K562 (cell line): ENCODE measurements around the gene RPLP2. TPM values are rescaled to one million over a fixed set of nuclear protein-coding genes. Genes with fewer than 3 reads are reported as not detected.
A peak's percentile ranks its signal among the peaks of the same experiment; 100 is the strongest.

Source experiments
- ATAC-seq: fragments of 200-7000 bp; cut with Tn5 transposase; 3 replicates; pipeline ENCODE4 v1.9.1; 2020; ENCODE audit warnings: moderate library complexity
- BruUV-seq: library from RNA; stranded (reverse); fragments of 400-500 nt; replicated peaks from 2 replicates; lab custom pipeline; 2021; lab: Mats Ljungman, UMichigan
- CTCF ChIA-PET: fragments of 300-600 bp; formaldehyde crosslinking; extraction: SDS; loops from one replicate; lab custom pipeline; 2021; ENCODE audit warnings: low intra/inter-chr PET ratio; lab: Yijun Ruan, JAX
- POLR2A ChIA-PET: fragments of 300-600, 350-650 bp; sonication (Branson Sonifier 250); formaldehyde crosslinking; extraction: SDS; loops from one replicate; lab custom pipeline; 2021; ENCODE audit warnings: antibody characterized with exemption, inconsistent platforms; lab: Yijun Ruan, JAX
- DNase-seq, 4 experiments: peaks; one replicate each; pipeline versions ENCODE4 v3.0.0 to v3.0.0-alpha.2; 2011 to 2018; ENCODE audit warnings: low spot score in 3 of 4, mixed read lengths in 3 of 4; ENCODE audit errors: extremely low read depth in 1 of 4
- FAIRE-seq: peaks from 2 replicates; lab custom pipeline; 2011; peaks lifted over from hg19 to GRCh38; lab: Jason Lieb, UNC
- H2AFZ ChIP-seq: 2 replicates; pipeline ENCODE4 v1.6.0; 2011; ENCODE audit warnings: low read depth, low read length, control low read depth, inconsistent platforms
- H3K27ac ChIP-seq: fragments of 200-600 bp; 3 replicates; pipeline ENCODE4 v1.8.0; 2011; ENCODE audit warnings: low read depth, mild to moderate bottlenecking, control low read depth, inconsistent platforms, low read length, moderate library complexity, mixed read lengths; ENCODE audit errors: extremely low read depth
- H3K27me3 ChIP-seq, 2 experiments: fragments of 300-600 bp in 1 of 2; 2 replicates in 1 of 2; 3 replicates in 1 of 2; pipeline versions ENCODE4 v1.6.0 to v1.8.0; 2011; ENCODE audit warnings: inconsistent platforms in 2 of 2, low read length in 2 of 2, mild to moderate bottlenecking in 1 of 2, mixed read lengths in 1 of 2, moderate library complexity in 1 of 2; ENCODE audit not compliant: control insufficient read depth in 2 of 2, insufficient read depth in 2 of 2
- H3K36me3 ChIP-seq: fragments of 300-600 bp; 3 replicates; pipeline ENCODE4 v1.8.0; 2011; ENCODE audit warnings: mild to moderate bottlenecking, low read length, inconsistent platforms; ENCODE audit not compliant: control insufficient read depth, insufficient read depth
- H3K4me1 ChIP-seq, 2 experiments: fragments of 200-600 bp in 1 of 2; replicated peaks in 1 of 2; 2 replicates in 1 of 2; 3 replicates in 1 of 2; pipeline versions ENCODE4 v1.5.1 to v1.8.0; 2011; ENCODE audit warnings: inconsistent platforms in 2 of 2, low read length in 2 of 2, mild to moderate bottlenecking in 1 of 2, mixed read lengths in 1 of 2, moderate library complexity in 1 of 2; ENCODE audit not compliant: control insufficient read depth in 2 of 2, insufficient read depth in 2 of 2
- H3K4me2 ChIP-seq: 2 replicates; pipeline ENCODE4 v1.6.1; 2011; ENCODE audit warnings: low read length, control low read depth, inconsistent platforms, mixed read lengths; ENCODE audit not compliant: insufficient read depth
- H3K4me3 ChIP-seq: fragments of 200-600 bp; sonication (generic), shearing (Covaris generic); 2 replicates; pipeline ENCODE4 v1.5.1; 2016; ENCODE audit warnings: control low read depth, inconsistent platforms
- H3K79me2 ChIP-seq: fragments of 200-600 bp; 3 replicates; pipeline ENCODE4 v1.8.0; 2011; ENCODE audit warnings: low read length, inconsistent platforms; ENCODE audit not compliant: control insufficient read depth, insufficient read depth
- H3K9ac ChIP-seq, 2 experiments: 2 replicates each; pipeline versions ENCODE4 v1.6.0 to v1.6.1; 2011; ENCODE audit warnings: low read depth in 2 of 2, low read length in 2 of 2, control low read depth in 1 of 2, inconsistent platforms in 1 of 2, mild to moderate bottlenecking in 1 of 2, mixed read lengths in 1 of 2; ENCODE audit not compliant: insufficient read depth in 1 of 2
- H3K9me1 ChIP-seq: one replicate; pipeline ENCODE4 v1.6.0; 2011; ENCODE audit warnings: inconsistent platforms, mild to moderate bottlenecking, low read length, moderate library complexity; ENCODE audit not compliant: control insufficient read depth, insufficient read depth
- H3K9me3 ChIP-seq: replicated peaks from 2 replicates; pipeline ENCODE4 v1.5.1; 2011; ENCODE audit warnings: low read depth, low read length, inconsistent platforms; ENCODE audit not compliant: control insufficient read depth, insufficient read depth
- H4K20me1 ChIP-seq: replicated peaks from 2 replicates; pipeline ENCODE4 v1.6.1; 2011; ENCODE audit warnings: low read length, inconsistent platforms, mixed read lengths; ENCODE audit not compliant: control insufficient read depth, insufficient read depth
- RBFOX2 ChIP-seq: fragments of 200-400 bp; formaldehyde crosslinking; IDR thresholded peaks from 2 replicates; pipeline ENCODE4 v1.6.1; 2017; ENCODE audit warnings: low read depth, mild to moderate bottlenecking, low read length, moderate library complexity
- SP1 ChIP-seq: sonication (generic); formaldehyde crosslinking; IDR thresholded peaks from 2 replicates; pipeline ENCODE4 v1.8.1; 2022; ENCODE audit warnings: mild to moderate bottlenecking, missing genetic modification reagents
- TRIM28 ChIP-seq: fragments of 450-650 bp; IDR thresholded peaks from 2 replicates; pipeline ENCODE4 v1.6.1; 2017
- ZC3H11A ChIP-seq: IDR thresholded peaks from 2 replicates; pipeline ENCODE4 v1.6.1; 2012; ENCODE audit warnings: low read depth, low read length, improper control_type of control experiment
- ZNF12 ChIP-seq: sonication (generic); formaldehyde crosslinking; IDR thresholded peaks from 2 replicates; pipeline ENCODE4 v1.4.0; 2020; ENCODE audit warnings: mild to moderate bottlenecking, missing genetic modification reagents
- WGBS: fragments of 100-300 bp; shearing (Covaris generic); methylation state at CpG from one replicate; pipeline ENCODE4 v1.1.6; 2016; ENCODE audit warnings: low coverage, mixed read lengths; ENCODE audit not compliant: insufficient coverage; ENCODE audit errors: missing lambda C conversion rate; 5-methylcytosine and 5-hydroxymethylcytosine counted together
- in situ Hi-C: fragments of 300-500 bp; cut with MboI; formaldehyde crosslinking; loops from 4 replicates; pipeline ENCODE4 v1.15.0; 2018; ENCODE audit warnings: inconsistent platforms, mixed read lengths
- intact Hi-C: fragments of 100-400 bp; cut with micrococcal nuclease; formaldehyde crosslinking; loops from 2 replicates; pipeline ENCODE4 v1.14.2; 2022
- polyA plus RNA-seq, 8 experiments: library from polyadenylated mRNA; depleted of rRNA in 4 of 8; stranded (reverse) in 5 of 8; unstranded in 3 of 8; fragments of >200 nt; fragmentation: Nextera tagmentation in 2 of 8; fragmentation: Illumina TruSeq in 1 of 8; extraction: Ambion mirVana in 2 of 8; extraction: Trizol in 1 of 8; gene quantifications; 2 replicates each; pipeline versions ENCODE4 v1.2.1 to v1.2.3, GENCODE V29; 2011 to 2014; ENCODE audit warnings: inconsistent platforms in 1 of 8, missing spikeins in 1 of 8
- total RNA-seq, 7 experiments: library from RNA; depleted of rRNA in 6 of 7; stranded (reverse); fragments of >200 nt in 6 of 7; fragmentation: Illumina TruSeq in 2 of 7; extraction: Trizol in 2 of 7; gene quantifications; 2 replicates each; pipeline versions ENCODE4 v1.2.1 to v1.2.3, GENCODE V29; 2011 to 2021; ENCODE audit warnings: low replicate concordance in 1 of 7
- TF ChIP-seq, protein P1 (sequence below): fragments of 450-650 bp; IDR thresholded peaks from 2 replicates; pipeline ENCODE4 v1.6.1; 2017; ENCODE audit warnings: antibody characterized with exemption, mild to moderate bottlenecking

RPLP2 gene
- total and polyA plus RNA-seq, 9 of the 15 experiments (the other 6 are each of a cell fraction or from before 2014, with no cell fraction given): 528 to 3,807 (median 1,633) TPM

DNA sequence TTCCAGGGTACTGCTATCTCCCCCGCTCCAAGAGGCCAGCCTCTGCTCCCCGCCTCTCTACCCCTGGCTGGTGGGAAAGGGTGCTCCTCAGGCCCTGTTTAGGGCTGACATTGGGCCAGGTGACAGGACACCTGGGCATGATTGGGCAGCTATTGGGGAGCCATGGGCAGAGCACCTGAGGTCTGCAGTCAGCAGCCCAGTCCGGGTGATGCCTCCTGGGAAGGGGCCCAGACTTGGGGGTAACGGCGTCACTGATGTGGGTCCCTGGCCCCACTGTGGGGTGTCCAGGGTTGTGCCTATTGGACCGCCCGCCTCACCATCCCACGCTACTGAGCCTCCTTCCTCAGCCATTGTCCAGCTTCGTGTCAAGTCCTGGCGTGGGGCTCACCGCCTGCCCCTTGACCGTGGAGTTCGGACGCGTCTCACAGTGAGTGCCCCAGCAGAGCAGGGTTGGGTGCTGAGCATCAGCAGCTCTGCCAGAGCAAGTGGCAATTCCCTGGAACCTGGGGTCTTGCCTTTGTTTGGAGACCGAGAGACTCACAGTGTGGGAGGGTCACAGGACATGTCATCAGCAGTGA is 29.7 kb upstream of the RPLP2 start:
- H3K4me3 ChIP-seq: no peak overlapping the region
- H3K9me1 ChIP-seq: peaks cover 5% of the 10 kb centered on the region
- H3K9me3 ChIP-seq: no peaks in the 10 kb centered on the region; the same call in 1 of the 2 replicates
- H3K9ac ChIP-seq: peak overlapping the region in 1 of 2 experiments; percentile 98; a peak in 1 of 4 replicates
- no peak for ATAC-seq
- ChIA-PET CTCF (no interaction called here), POLR2A (interaction anchor here (0.6 kb wide), 1 partner anchor 53 kb away, joined by 5 read pairs; no protein-coding TSS in a partner anchor)
- H4K20me1 ChIP-seq: peaks cover 13% of the 10 kb centered on the region
- H3K4me1 ChIP-seq: peaks cover 14 to 77% of the 10 kb centered on the region in 2 experiments
- H3K36me3 ChIP-seq: peaks cover 22% of the 10 kb centered on the region; the same call in 2 of the 3 replicates
- no peak overlapping the region for H3K4me2 ChIP-seq
- TF ChIP-seq, protein P1, sequence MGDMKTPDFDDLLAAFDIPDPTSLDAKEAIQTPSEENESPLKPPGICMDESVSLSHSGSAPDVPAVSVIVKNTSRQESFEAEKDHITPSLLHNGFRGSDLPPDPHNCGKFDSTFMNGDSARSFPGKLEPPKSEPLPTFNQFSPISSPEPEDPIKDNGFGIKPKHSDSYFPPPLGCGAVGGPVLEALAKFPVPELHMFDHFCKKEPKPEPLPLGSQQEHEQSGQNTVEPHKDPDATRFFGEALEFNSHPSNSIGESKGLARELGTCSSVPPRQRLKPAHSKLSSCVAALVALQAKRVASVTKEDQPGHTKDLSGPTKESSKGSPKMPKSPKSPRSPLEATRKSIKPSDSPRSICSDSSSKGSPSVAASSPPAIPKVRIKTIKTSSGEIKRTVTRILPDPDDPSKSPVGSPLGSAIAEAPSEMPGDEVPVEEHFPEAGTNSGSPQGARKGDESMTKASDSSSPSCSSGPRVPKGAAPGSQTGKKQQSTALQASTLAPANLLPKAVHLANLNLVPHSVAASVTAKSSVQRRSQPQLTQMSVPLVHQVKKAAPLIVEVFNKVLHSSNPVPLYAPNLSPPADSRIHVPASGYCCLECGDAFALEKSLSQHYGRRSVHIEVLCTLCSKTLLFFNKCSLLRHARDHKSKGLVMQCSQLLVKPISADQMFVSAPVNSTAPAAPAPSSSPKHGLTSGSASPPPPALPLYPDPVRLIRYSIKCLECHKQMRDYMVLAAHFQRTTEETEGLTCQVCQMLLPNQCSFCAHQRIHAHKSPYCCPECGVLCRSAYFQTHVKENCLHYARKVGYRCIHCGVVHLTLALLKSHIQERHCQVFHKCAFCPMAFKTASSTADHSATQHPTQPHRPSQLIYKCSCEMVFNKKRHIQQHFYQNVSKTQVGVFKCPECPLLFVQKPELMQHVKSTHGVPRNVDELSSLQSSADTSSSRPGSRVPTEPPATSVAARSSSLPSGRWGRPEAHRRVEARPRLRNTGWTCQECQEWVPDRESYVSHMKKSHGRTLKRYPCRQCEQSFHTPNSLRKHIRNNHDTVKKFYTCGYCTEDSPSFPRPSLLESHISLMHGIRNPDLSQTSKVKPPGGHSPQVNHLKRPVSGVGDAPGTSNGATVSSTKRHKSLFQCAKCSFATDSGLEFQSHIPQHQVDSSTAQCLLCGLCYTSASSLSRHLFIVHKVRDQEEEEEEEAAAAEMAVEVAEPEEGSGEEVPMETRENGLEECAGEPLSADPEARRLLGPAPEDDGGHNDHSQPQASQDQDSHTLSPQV: no peak
- no peak for TF ChIP-seq ZC3H11A
- TF ChIP-seq TRIM28: no peak
- no peak for TF ChIP-seq ZNF12 (CRISPR knock-in tag)
- peak; percentile 16 for TF ChIP-seq RBFOX2
- no peak for TF ChIP-seq SP1 (CRISPR knock-in tag)
- BruUV-seq: no TSS peak
- H3K79me2 ChIP-seq: peaks cover 41% of the 10 kb centered on the region
- H3K27me3 ChIP-seq: no peaks in the 10 kb centered on the region
- intact Hi-C loops: no loop called here
- WGBS: 91% methylated on average over 15 of the region's 16 CpGs
- no peak overlapping the region for H3K27ac ChIP-seq
- in situ Hi-C loops: no loop called here
- no peak for FAIRE-seq
- DNase-seq: no peak
- H2AFZ ChIP-seq: no peak overlapping the region
